NOMO-1 treated with dmso at 0.1 percent for 144 hours (cell line): ENCODE data around the gene HEMK1.
A peak's percentile ranks its signal among the peaks of the same experiment; 100 is the strongest.

ENCODE experiments used
- DNase-seq: peaks from one replicate; lab custom pipeline; 2025; ENCODE audit not compliant: unreplicated experiment; lab: John Stamatoyannopoulos, UW

Gene HEMK1

GRCh38 chr3:50568947-50569749 is at the start of gene HEMK1:
Gene HEMK1, plus strand, starts transcription at chr3:50569522. Its CDS starts 1,583 bp downstream, at chr3:50571105.
- DNase-seq = peak; percentile 90

- no peak for DNase-seq
Observed at GRCh38 chr3:50520849-50521248, 48.5 kb upstream of the HEMK1 start.

- no peak for DNase-seq
Observed at GRCh38 chr3:50521572-50521971, 47.8 kb upstream of the HEMK1 start.

- DNase-seq = no peak
Observed at GRCh38 chr3:50523279-50523811, 46.0 kb upstream of the HEMK1 start.

- no peak for DNase-seq
Observed at GRCh38 chr3:50524746-50525145, 44.6 kb upstream of the HEMK1 start.

- DNase-seq = no peak
Observed at GRCh38 chr3:50525191-50525910, 44.0 kb upstream of the HEMK1 start.

- DNase-seq = peak; percentile 67
Observed at GRCh38 chr3:50525987-50526386, 43.3 kb upstream of the HEMK1 start.

- DNase-seq = no peak
Observed at GRCh38 chr3:50530001-50530970, 39.0 kb upstream of the HEMK1 start.

- DNase-seq = no peak
Observed at GRCh38 chr3:50531201-50531600, 38.1 kb upstream of the HEMK1 start.

GRCh38 chr3:50532062-50532705 is 37.1 kb upstream of the HEMK1 start:
- no peak for DNase-seq

- no peak for DNase-seq
Observed at GRCh38 chr3:50533316-50533715, 36.0 kb upstream of the HEMK1 start.

GRCh38 chr3:50533807-50534461 is 35.4 kb upstream of the HEMK1 start:
- no peak for DNase-seq

- DNase-seq = no peak
Observed at GRCh38 chr3:50534681-50535330, 34.5 kb upstream of the HEMK1 start.

GRCh38 chr3:50536471-50537180 is 32.7 kb upstream of the HEMK1 start:
- DNase-seq = no peak

- no peak for DNase-seq
Observed at GRCh38 chr3:50537421-50538129, 31.7 kb upstream of the HEMK1 start.

GRCh38 chr3:50539356-50540286 is 29.7 kb upstream of the HEMK1 start:
- no peak for DNase-seq
